MV-4-11 (cell line): ENCODE measurements around the gene H19.

Source experiments
- DNase-seq: peaks from one replicate; lab custom pipeline; 2025; lab: John Stamatoyannopoulos, UW

H19 gene

DNA sequence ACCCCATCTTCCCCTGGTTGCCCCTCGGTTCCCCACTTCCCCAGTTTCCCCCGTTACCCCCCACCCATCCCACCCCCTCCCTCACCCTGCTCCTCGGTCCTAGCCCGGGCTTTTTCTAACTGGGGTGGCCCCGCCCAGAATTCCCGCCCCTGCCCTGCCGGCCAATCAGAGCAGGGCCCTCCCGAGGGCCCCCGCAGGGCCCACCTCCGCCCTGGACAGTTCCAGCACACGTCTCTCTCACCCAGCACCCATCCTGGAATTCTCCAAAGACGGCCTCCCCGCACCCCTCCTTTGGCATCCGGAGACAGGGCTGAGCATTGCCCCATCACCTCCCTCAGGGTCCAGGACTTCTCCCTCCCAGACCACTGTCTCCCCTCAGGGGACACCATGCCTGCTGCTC lies at the start of gene H19:
H19 (minus strand) TSS at position 88 of the 400 bp plus-strand sequence.
- no peak for DNase-seq

DNA sequence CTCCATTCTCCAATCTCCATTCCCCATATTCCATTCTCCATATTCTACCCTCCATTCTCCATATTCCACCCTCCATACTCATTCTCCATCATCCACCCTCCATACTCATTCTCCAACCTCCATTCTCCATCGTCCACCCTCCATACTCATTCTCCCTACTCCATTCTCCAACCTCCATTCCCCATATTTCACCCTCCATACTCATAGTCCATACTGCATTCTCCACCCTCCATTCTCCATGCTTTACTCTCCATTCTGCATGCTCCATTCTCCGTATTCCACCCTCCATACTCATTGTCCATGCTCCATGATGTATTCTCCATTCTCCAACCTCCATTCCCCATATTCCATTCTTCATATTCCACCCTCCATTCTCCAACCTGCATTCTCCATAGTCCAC lies 44.3 kb upstream of the H19 start:
- no peak for DNase-seq

DNA sequence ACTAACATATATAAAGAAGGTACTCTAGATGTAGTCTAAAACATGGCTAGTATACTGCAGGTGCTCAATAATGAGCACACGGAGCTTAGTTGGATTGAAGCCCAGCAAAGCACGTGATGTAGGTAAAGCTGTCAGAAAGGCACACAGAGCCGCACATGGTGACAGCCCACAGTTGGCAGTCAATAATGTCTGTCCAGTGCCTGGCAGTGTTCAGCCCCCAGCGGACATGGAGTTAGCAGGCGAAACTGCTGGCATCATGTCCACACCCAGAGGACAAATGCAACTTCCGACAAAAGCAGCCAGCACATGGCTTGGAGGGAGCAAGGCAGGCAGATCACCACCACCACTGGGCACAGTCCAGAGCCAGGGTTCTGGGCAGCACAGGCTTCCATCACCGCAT lies 43.5 kb upstream of the H19 start:
- DNase-seq = no peak

DNA sequence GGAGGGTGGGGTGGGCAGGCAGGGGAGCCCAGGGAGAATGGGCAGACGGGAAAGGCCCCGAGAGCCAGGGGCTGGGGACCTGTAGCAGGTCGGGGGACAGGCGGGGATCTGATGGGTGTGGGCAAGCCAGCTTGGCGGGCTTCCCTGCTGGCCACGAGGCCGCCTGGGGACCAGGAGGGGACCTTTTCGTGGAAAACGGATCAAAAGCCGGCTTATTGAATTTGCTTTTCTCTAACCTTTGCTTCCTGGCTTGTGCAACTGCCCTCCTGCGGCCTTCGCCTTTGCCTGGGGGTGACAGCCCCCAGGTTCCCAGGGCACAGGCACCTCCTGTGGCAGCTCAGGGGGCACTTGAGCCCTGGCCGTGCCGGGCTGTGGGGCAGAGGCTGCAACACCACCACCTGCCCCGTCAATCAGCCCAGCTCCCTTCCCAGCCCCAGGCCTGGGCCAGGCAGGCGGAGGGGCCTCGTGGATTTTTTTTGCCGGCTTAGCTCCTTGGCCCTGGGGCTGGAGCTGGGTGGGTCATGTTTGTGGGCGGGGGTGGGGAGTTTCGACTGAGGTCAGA lies 41.6 kb upstream of the H19 start:
- DNase-seq = no peak

DNA sequence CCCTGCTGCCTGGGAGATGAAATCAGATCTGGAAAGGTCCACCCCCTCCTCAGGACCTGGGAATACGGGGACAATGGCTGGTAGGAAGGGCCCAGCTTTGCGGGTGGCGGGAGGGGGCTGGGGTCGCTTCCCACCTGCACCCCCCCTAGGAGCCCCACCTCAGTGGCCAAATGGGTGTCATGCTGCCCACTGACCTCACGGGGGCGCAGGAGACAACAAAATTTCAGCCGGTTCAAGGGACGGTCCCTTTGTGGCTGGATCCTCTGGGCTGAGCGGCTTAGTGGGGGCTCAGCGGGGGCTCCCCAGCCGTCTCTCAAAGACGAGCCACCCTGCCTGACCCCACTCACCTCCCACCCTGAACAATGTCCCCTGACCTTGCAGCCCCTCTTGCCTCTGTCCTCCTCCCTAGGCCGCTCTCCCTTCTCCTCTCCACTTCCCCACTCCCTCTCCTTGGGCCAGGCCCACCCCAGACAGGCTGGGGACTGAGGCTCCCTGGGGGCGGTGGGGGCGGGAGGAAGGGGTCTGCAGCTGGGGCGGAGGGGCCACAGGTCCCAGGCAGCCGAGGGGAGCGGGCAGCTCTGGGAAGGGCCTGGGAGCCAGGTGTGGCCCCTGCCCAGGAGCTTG lies 39.3 kb upstream of the H19 start:
- DNase-seq = no peak

DNA sequence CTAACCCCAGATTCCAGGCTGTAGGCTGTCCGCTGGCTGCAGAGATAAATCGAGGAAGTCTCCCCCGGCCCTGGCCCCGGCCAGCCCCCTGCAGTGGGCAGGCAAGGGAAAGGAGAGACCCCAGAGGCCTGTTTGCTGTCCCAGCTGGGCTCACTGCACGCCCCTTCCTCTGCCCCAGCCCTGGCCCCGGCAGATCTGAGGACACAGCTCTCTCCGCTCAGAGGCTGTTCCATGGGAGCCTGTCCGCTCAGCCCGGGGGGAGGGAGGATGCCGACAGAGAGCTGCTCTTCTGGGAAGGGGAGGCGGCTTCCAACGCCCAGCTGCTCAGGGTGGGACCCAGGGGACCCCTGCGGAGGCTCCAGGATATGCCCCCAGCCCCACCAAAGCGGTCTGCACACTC lies 37.7 kb upstream of the H19 start:
- no peak for DNase-seq

DNA sequence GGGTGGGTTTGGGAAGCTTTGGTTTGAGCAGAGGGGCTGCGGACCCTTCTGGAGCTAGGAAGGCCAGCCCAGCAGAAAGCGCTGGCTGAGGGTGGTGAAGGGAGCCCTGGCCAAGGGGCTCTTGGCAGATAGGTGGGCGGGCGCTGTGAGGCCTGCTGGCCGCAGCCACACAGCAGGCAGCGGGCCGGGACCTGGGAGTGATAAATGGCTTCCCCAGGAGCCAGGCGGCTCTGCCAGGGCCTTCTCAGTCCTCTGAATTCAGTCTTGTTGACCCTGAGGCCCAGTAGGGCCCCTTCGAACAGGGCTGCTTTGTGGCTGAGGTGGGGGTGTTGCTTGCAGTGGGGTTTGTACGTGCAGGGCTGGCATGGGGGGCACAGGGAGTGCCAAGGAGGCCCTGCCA lies 33.4 kb upstream of the H19 start:
- no peak for DNase-seq

DNA sequence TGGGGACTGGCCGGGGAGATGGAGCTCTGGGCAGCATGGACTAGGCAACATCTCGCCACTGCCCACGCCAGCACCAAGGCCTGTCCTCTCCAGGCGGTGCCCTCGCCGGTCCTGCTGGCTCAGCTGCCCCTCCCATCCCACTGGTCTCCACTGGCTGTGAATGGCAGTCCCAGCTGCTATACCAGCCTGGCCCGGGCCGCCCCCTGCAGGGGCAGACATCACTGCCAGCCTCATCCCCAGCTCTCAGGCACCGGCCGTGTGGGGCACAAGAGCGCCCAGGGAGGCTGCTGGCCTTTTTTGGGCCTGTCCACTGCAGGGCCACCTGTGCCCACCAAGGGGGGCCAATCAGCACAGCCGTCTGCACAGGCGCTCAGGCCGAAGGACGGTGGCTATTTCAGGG lies 30.1 kb upstream of the H19 start:
- no peak for DNase-seq

DNA sequence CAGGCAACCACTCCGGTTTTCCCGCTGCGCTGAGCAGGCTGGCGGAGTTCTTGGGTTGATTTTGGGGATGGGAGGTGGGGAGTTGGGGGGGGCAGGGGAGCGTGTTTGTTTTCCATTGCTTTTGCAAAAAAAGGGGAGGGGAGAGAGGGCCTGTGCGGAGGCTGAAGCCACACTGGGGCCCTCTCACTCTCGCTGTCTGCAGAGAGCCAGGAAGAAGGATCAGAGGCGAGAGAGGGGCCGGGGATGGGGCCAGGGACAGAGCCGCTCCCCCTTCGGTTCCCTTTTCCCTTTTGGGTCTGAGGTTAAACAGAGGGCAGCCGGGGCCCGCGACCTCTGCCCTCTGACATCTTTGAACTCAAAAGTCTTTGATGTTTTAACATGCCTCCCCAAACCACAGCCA lies 17.4 kb upstream of the H19 start:
- no peak for DNase-seq

DNA sequence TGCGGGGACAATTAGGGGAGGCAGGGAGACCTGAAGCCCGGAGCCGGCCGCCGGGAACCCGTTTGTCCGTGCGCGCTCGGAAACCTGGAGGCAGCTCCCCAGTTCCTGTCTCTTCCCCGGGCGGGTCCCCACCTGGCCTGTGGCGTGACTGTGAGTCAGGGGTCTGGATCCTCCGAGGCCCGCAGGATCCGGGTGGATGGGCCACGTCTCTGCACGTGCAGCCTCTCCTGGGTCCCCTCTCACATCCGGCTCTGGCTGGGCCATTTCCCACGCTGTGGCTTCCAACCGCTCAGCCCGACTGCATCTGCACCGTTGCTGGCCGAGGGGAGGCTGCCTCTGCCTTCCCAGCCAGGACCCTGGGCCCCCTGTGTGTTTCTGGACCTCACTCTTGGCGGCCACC lies 14.8 kb upstream of the H19 start:
- no peak for DNase-seq

DNA sequence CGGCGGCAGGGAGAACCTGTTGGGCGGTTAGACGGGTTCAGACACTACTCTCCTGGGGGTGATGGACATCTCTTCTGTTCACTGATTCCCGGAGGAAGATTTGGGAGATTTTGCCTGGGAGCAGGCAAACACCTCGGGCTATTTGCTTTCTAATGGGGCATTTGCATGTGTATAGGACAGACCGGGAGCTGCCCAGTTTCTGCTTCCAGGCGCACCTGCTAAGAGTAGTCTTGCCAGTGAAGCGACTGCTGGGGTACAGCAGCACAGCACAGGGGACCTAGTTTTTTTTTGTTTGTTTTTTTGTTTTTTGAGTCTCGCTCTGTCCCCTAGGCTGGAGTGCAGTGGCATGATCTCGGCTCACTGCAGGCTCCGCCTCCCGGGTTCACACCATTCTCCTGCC lies 6.8 kb upstream of the H19 start:
- no peak for DNase-seq

DNA sequence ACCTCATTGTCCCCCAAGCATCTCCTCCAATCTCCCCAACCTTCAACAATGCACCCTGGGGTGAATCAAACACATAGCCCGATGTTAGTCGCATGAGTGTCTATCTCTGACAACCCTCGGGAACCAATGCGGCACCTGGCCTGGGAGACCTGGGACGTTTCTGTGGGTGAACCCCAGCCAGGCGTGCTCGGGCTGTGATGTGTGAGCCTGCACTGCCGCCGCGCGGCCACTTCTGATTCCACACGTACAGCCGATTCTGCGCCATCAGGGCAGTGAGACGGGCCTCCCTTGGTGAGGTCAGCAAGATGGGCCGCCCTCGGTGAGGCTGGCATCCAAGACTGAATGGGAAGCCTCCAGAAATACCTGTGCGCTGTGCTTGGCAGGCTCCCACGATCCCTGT lies 5.2 kb upstream of the H19 start:
- DNase-seq = no peak

DNA sequence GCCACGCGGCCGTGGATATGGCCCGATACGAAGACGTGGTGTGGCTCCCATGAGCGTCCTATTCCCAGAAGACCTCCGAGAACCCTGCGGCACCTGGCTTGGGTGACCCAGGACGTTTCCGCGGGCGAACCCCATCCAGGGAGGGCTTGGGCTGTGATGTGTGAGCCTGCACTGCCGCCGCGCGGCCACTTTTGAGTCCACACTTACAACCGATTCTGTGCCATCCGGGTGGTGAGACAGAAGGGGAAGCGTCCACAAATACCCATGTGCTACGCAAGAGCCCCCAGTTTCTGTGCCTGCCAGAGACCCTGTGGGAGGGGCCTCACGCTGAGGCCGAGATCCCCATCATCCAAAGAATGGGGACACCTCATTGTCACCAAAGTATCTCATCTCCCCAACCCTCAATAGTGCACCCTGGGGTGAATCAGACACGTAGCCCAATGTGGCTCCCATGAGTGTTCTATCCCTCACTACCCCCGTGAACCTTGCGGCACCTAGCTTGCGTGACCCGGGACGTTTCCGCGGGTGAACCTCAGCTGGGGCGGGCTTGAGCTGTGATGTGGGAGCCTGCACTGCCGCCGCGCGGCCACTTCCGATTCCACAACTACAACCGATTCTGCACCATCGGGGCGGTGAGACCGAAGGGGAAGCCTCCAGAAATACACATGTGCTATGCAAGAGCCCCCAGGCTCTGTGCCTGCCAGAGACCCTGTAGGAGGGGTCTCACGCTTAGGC lies 4.6 kb upstream of the H19 start:
- DNase-seq = no peak

DNA sequence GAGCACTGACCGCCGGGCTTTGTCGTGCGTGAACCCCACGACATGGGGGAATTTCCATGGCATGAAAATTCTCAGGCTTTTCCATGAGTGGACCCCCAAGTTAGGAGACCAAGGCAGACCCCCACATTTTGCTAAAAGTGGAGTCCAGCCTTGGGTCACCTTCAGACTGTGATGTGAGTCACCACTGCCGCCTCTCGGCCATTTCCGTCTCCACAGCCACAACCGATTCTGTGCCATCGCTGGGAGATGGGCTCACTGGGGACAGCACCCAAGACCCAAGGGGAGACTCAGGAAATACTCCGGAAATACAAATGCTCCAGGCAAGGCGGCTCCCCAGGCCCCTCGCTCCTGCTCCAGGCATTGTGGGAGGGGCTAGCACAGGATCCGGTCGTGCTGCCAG lies 1.2 kb upstream of the H19 start:
- no peak for DNase-seq

DNA sequence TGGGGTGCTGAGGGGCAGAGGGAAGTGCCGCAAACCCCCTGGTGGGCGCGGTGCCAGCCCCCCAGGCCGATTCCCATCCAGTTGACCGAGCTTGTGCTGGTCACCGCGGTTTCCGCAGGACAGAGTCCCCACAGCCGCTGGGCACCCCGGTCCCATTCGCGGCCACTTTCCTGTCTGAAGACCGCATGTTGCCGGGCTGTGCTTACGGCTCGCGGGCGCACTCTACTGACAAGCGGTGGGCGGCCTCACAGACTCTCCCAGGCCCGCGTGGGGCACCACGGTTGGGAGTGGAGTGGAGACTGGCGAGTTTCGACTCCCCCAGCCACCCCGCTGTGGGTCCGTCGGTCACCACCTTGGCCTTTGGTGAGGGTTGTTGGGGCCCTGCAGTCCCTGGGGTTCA lies 648 bp upstream of the H19 start:
- DNase-seq = no peak

DNA sequence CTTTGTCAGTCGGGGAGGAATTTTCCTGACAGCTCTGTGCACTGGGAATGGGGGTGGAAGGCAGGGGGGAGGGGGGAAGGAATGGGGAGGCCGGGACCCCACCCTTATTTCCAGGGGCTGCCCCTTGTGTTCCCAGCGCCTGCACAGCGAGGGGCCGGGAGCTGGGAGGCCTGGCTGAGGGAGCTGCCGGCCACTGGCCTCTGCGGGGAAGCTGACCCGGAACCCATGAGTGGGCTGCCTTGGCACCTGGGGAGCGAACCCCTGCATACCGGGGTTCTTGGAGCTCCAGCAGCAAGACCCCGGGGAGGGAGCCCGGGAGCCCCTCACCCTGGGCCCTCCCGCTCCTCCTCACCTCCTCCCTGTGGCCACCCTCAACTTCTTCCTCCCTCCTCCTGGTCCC lies 3.5 kb downstream of the H19 start:
- DNase-seq = no peak

DNA sequence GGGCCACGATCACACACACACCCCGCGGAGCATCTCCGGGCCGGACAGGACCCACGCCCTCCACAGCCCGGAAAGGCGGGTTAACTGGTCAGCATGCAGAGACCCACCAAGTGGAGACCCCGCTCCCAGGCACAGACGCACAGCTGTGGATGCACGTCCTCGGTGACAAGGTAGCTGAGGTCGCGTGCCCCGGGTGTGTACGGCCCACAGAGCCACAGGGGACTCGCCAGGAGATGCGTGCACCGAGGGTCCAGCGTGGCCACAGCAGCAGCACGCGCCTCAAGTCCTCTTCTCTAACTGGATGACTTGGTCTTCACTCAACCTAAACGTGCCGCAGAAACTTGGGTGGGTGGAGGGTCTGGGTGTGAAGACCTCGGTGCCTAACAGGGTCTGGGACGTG lies 5.5 kb downstream of the H19 start:
- DNase-seq = no peak

DNA sequence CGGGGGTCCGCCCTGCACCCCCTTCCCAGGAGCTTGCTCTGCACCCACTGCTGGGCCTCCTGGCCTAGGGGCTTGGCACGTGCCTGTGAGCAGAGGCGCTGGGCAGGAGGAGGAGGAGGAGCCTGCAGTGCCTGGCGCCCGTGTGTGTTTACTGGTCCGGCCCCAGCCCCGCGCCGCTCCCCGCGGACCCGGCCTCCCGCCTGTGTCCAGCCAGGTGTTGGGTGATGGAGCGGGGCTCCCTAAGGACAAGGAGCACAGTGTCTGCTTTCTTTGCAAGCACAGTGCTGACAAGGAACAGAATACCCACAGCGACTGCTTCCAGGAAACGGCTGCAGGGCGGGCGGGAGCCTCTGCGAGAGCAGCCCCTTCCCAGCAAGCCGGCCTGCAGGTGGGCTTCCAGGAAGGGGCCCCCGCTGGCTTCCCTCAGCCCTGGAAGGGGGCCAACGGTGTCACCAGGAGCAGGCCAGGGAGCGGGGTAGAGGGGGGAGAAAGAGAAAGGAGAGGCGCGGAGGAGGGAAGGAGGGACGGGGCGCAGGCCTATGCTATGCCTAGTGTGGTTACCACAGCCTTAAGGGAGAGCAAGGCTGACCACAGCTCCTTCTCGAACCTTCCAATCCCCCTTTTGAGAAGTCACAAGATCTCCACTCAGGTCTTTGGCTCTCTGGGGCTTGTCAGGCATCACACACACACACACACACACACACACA lies 6.6 kb downstream of the H19 start:
- DNase-seq = no peak

DNA sequence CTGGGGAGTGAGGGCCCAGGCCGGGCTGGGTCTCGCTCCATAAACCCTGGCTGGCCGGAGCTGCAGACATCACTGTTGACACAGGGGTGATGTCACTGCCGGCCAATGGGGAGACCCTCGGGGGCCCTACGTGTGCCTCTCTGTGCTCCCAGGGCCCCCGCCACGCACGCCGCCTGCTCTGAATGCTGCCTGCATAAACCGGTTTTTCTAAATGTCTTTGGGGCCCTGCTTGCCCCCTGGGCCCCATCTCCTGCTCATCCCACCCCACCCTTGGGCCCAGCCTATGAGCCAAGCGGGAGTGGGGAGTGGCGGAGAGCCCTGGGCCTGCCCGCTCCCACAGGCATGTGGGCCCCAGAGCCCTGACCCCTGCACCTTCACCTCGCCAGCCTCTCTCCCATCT lies 7.7 kb downstream of the H19 start:
- DNase-seq = no peak

DNA sequence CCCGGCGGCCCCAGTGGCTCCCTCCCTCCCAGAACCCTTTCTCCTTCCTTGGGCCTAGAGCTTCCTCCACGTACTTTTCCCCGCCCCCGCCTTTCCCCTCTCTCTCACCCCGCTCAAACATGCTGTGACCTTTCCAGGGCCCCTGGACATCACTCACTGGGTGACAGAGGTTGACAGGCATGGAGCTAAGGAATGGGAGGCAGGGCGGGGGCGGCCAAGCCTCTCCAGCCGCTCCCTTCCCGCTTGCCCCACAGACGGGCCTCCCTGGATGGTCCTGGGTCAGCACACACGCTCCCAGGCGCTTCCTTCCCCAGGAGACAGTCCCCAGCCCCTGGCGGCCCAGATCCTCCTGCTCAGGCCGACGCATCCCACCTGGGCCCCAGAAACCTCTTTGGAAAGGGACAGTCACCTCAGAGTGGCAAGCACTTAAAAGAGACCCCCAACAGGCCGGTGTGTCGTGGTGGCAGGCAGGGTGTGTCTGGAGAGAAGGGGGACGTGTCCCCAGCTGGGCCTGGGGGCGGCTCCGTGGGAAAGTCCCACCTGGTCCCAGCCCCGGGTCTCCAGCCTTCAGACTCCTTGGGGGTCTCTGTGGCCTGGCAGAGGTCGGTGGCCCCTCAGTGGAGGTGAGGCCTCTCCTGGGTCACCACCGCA lies 8.8 kb downstream of the H19 start:
- no peak for DNase-seq

DNA sequence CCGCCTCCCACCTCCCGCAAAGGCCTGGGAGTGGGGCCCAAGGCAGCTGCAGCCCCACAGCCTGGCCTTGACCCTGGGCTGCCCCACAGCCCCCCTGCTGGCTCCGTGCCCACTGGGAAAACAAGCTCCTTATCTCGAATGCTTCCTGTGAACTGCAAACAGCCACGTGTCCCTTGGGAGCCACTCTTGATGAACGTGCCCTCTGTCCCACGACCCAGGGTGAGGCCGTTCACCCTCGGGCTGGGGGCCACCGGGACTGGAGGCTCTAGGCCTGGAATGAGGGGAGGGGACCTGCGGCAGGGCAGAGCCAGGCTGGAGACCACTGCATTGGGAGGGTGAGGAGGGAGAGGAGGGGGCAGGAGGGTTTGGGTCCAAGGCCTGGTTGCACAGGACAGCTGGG lies 9.5 kb downstream of the H19 start:
- DNase-seq = no peak

DNA sequence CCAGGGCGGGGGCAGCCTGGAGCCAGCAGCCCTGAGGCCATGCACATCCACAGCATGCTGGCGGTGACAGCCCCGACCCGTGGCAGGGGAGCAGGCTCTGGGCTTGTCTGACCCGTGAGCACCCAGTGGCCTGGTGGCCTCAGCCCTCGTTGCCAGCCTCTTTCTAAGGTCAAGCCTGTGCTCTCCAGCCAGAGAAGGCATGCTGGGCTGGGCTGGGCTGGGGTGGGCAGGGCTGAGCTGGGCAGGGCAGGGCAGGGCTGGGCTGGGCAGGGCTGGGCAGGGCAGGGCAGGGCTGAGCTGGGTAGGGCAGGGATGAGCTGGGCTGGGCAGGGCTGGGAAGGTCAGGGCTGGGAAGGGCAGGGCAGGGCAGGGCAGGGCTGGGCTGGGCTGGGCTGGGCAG lies 10.6 kb downstream of the H19 start:
- DNase-seq = no peak

DNA sequence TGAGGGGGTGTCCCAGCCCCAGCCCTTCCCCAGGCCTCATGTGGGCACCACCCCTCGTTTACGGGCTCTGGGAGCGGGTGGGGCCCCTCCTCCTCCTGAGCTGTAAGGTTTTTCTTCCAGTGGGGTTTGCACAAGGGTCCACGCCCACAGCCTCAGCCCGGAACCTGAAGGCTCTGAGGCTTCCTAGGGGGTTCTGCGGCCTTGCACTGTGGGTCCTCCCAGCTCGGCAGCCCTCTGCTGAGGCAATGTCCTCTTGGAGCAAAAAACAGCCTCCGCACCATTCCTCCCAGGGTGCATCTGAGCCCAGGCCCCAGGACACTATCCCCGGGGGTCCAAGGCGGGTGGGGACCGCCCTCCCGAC lies 14.1 kb downstream of the H19 start:
- DNase-seq = no peak
